AG04450 (cell line): ENCODE data around the gene ATP1A4. TPM values are rescaled to one million over a fixed set of nuclear protein-coding genes. Genes with fewer than 3 reads are reported as not detected.

Source experiments
- CTCF ChIA-PET: fragments of 300-600, 350-600 bp; formaldehyde crosslinking; extraction: SDS; loops from one replicate; lab custom pipeline; 2022; ENCODE audit warnings: antibody characterized with exemption, inconsistent platforms; lab: Charles Lee
- POLR2A ChIA-PET: fragments of 350-600 bp; formaldehyde crosslinking; extraction: SDS; loops from one replicate; lab custom pipeline; 2021; ENCODE audit warnings: antibody characterized with exemption, inconsistent platforms; lab: Yijun Ruan, JAX
- DNase-seq: peaks from one replicate; pipeline ENCODE4 v3.0.0-alpha.2; 2011; ENCODE audit warnings: low read depth, low spot score
- H3K27ac ChIP-seq: one replicate; pipeline ENCODE4 v1.5.1; 2012; ENCODE audit warnings: low read depth, low read length, control low read depth
- H3K27me3 ChIP-seq: one replicate; pipeline ENCODE4 v1.6.0; 2012; ENCODE audit warnings: low read length; ENCODE audit not compliant: control insufficient read depth, insufficient read depth
- H3K4me3 ChIP-seq: 2 replicates; pipeline ENCODE4 v1.5.1; 2011; ENCODE audit warnings: mild to moderate bottlenecking, low read depth, low read length, control low read depth
- H3K9me3 ChIP-seq: 2 replicates; pipeline ENCODE4 v1.5.1; 2012; ENCODE audit warnings: low read length; ENCODE audit not compliant: control insufficient read depth, insufficient read depth
- polyA plus RNA-seq: library from polyadenylated mRNA; depleted of rRNA; stranded (reverse); fragments of >200 nt; gene quantifications from 2 replicates; pipeline ENCODE4 v1.2.3, GENCODE V29; 2011
- TF ChIP-seq, protein P1 (sequence below): IDR thresholded peaks from 2 replicates; pipeline ENCODE4 v1.5.1; 2011; ENCODE audit warnings: low read depth, low read length, control low read depth, inconsistent platforms

ATP1A4 gene
- polyA plus RNA-seq, 1 experiment, result not detected

DNA sequence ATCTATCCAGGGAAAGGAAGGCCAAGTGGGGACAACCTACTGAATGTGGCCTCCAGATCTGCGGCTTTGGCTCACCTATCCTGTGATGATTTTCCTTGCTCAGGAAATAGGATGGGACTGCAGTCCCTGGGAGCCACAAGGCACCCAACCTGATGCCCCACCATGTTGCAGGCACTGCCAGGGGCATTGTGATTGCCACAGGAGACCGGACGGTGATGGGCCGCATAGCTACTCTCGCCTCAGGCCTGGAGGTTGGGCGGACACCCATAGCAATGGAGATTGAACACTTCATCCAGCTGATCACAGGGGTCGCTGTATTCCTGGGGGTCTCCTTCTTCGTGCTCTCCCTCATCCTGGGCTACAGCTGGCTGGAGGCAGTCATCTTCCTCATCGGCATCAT lies 24.0 kb upstream of the ATP1A4 start:
- POLR2A ChIA-PET, result no interaction called here
- H3K27me3 ChIP-seq, result peaks cover 2% of the 10 kb centered on the region
- CTCF ChIA-PET, result interaction anchor here (1.0 to 2.9 kb wide), 3 partner anchors 18 to 66 kb away, joined by 3 to 13 read pairs (median 10); no protein-coding TSS in a partner anchor
- TF ChIP-seq, protein P1, sequence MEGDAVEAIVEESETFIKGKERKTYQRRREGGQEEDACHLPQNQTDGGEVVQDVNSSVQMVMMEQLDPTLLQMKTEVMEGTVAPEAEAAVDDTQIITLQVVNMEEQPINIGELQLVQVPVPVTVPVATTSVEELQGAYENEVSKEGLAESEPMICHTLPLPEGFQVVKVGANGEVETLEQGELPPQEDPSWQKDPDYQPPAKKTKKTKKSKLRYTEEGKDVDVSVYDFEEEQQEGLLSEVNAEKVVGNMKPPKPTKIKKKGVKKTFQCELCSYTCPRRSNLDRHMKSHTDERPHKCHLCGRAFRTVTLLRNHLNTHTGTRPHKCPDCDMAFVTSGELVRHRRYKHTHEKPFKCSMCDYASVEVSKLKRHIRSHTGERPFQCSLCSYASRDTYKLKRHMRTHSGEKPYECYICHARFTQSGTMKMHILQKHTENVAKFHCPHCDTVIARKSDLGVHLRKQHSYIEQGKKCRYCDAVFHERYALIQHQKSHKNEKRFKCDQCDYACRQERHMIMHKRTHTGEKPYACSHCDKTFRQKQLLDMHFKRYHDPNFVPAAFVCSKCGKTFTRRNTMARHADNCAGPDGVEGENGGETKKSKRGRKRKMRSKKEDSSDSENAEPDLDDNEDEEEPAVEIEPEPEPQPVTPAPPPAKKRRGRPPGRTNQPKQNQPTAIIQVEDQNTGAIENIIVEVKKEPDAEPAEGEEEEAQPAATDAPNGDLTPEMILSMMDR, result no peak
- no peak for DNase-seq
- peaks cover 4% of the 10 kb centered on the region; the same call in 1 of the 2 replicates for H3K9me3 ChIP-seq
- H3K4me3 ChIP-seq, result no peak overlapping the region
- H3K27ac ChIP-seq, result no peak overlapping the region

DNA sequence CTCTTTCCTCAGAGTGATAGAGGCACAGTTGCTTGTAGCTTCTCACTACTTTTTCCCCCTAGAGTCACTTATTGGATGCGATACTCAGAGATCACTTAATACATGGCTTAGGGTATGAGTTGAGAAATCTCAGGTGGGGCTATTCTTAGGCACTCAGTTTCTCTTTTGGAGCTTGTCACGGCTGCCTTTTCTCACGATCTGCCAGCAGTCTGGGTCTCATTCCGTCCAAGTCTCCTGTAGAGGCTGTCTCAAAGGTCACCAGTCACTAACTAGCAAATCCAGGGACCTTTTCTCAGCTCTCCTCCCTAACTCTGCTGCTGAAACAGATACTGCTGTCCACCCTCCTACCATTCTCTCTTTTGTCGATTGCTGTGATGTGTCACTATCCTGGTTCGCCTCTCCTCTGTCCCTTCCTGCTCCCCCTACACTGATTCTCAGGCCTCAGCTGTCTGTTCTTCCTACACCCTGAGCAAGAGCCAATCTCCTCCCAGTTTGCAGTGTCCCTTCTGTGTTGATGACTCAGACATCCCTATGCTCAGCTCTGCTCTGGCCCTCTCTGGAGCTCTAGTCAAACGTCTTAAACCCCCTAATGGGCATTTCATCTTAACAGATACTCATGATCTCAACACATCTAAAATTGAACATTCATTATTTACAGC lies 23.4 kb upstream of the ATP1A4 start:
- no peak for DNase-seq
- TF ChIP-seq, protein P1, result no peak
- POLR2A ChIA-PET, result no interaction called here
- Histone ChIP-seq H3K27me3 (peaks cover 8% of the 10 kb centered on the region), H3K27ac (no peak overlapping the region), H3K4me3 (no peak overlapping the region), H3K9me3 (peaks cover 4% of the 10 kb centered on the region; the same call in 1 of the 2 replicates)
- CTCF ChIA-PET, result interaction anchor here (1.0 to 2.9 kb wide), 4 partner anchors 19 to 164 kb away, joined by 3 to 13 read pairs (median 6); no protein-coding TSS in a partner anchor

DNA sequence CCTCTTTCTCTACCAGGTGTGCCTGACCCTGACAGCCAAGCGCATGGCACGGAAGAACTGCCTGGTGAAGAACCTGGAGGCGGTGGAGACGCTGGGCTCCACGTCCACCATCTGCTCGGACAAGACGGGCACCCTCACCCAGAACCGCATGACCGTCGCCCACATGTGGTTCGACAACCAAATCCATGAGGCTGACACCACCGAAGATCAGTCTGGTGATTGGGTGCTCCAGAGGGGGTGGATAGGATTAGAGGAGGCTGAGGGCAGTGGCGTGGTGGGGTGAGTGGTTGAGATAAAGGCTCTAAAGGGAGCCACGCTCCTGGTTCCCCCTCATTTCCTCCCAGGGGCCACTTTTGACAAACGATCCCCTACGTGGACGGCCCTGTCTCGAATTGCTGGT lies 22.8 kb upstream of the ATP1A4 start:
- POLR2A ChIA-PET, result no interaction called here
- CTCF ChIA-PET, result interaction anchor here (1.0 to 2.9 kb wide), 3 partner anchors 27 to 163 kb away, joined by 3 to 13 read pairs (median 10); no protein-coding TSS in a partner anchor
- TF ChIP-seq, protein P1, result no peak
- no peak for DNase-seq
- H3K27me3 ChIP-seq, result peaks cover 11% of the 10 kb centered on the region
- H3K27ac ChIP-seq, result no peak overlapping the region
- H3K9me3 ChIP-seq, result peaks cover 4% of the 10 kb centered on the region; the same call in 1 of the 2 replicates
- H3K4me3 ChIP-seq, result no peak overlapping the region

DNA sequence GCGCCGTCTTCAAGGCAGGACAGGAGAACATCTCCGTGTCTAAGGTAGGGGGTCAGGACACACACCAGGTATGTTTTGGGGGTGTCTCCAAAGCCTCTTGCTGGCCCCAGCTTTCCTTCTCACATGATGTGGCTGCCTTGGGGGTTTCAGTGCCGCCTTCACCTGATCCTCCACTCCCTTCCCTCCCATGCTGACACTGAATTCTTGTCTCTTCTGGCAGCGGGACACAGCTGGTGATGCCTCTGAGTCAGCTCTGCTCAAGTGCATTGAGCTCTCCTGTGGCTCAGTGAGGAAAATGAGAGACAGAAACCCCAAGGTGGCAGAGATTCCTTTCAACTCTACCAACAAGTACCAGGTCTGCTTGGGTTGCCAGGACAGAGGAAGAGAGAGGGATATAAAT lies 22.4 kb upstream of the ATP1A4 start:
- TF ChIP-seq, protein P1, result no peak
- H3K27me3 ChIP-seq, result peaks cover 11% of the 10 kb centered on the region
- POLR2A ChIA-PET, result no interaction called here
- H3K27ac ChIP-seq, result no peak overlapping the region
- CTCF ChIA-PET, result interaction anchor here (2.9 kb wide), 1 partner anchor 64 kb away, joined by 13 read pairs; no protein-coding TSS in a partner anchor
- DNase-seq, result no peak
- H3K9me3 ChIP-seq, result peaks cover 4% of the 10 kb centered on the region; the same call in 1 of the 2 replicates
- no peak overlapping the region for H3K4me3 ChIP-seq

DNA sequence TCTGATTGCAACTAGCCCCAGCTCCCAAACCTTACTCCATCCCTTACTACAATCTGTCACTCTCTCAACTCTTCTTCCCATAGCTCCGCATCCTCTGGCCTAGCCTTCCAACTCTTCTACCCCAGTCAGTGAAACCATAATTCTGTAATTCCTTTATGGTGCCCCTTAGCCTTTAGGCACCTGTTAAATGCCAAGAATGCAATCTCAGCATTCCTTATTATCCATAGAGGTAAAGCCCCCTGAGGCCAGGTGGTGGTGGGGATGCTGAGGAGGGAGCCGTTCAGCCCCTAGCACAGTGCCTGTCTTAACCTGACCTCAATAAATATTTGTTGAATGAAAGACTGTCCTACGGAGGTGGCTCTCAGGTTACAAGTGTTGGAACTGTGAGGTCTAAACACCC lies 21.8 kb upstream of the ATP1A4 start:
- ChIA-PET CTCF (interaction anchor here (2.9 kb wide), 1 partner anchor 63 kb away, joined by 13 read pairs; no protein-coding TSS in a partner anchor), POLR2A (no interaction called here)
- H3K4me3 ChIP-seq, result no peak overlapping the region
- TF ChIP-seq, protein P1, result no peak
- peaks cover 11% of the 10 kb centered on the region for H3K27me3 ChIP-seq
- DNase-seq, result no peak
- H3K27ac ChIP-seq, result no peak overlapping the region
- peaks cover 4% of the 10 kb centered on the region; the same call in 1 of the 2 replicates for H3K9me3 ChIP-seq
